Nephron (organoid): ENCODE measurements around the gene RSRC2.
"Not testable (repeated sequence)": the region's sequence is repeated elsewhere in the genome, so short reads cannot be mapped to it uniquely, and the experiment has no call there.

Experiments
- H3K27ac Mint-ChIP-seq, 3 experiments: 2 replicates each; pipeline ENCODE4 v1.8.0; 2020; ENCODE audit warnings: mixed read lengths in 3 of 3, mild to moderate bottlenecking in 2 of 3, moderate library complexity in 1 of 3
- H3K27me3 Mint-ChIP-seq: 2 replicates; pipeline ENCODE4 v1.8.0; 2021; ENCODE audit warnings: low read depth, mild to moderate bottlenecking, moderate library complexity, mixed read lengths
- H3K36me3 Mint-ChIP-seq: 2 replicates; pipeline ENCODE4 v1.8.0; 2020; ENCODE audit warnings: low read depth, mixed read lengths
- H3K4me1 Mint-ChIP-seq: 2 replicates; pipeline ENCODE4 v1.8.0; 2020; ENCODE audit warnings: mixed read lengths
- H3K4me3 Mint-ChIP-seq, 3 experiments: 2 replicates each; pipeline ENCODE4 v1.8.0; 2020; ENCODE audit warnings: mild to moderate bottlenecking in 3 of 3, mixed read lengths in 3 of 3, moderate library complexity in 2 of 3
- H3K9me3 Mint-ChIP-seq: 2 replicates; pipeline ENCODE4 v1.8.0; 2020; ENCODE audit warnings: mixed read lengths
- TF ChIP-seq, protein P1 (sequence below), 3 experiments: fragments of 200-600 bp; sonication (generic); IDR thresholded peaks; one replicate each; pipeline ENCODE4 v1.5.0; 2021; ENCODE audit warnings: antibody characterized with exemption in 3 of 3; ENCODE audit not compliant: unreplicated experiment in 3 of 3

Gene RSRC2

DNA sequence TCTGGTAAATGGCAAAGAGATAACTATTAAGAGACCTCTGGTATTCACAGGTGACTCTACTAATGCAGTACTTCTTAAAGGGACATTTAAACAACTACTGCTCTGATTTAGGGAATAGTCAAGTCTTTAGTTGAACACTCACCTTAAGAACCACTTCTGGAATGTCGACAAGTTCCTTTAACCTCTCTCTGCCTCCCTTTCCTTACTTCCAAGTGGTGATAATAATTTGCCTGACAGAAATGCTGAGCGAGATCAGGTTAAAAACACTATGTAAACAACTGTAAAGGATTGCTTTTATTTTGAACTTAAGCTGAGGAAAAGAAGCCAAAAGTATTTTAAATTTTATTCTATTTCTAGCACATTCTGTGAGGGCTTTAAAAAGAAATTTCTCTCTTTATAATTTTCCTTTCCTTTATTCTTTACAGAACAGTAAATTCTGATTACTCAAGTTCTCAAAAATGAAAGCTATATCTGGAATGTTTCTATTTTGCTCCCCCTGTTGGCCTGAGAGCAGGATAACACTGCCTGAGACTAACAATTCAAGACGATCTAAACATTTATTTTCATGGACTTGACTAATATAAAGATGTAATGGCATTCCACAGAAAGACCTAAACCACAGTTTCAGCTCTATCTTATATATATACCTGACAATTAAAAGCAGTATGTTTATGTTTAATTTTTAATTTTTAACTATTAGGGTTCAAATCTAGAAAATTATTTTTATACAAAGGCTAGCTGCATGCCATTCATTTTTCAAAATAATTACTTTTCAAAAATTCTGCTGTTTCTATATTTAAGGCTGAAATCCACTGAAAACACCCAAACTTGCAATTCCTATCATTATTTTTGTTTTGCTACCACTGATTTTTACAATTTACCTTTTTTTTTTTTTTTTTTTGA lies 55.2 kb downstream of the RSRC2 start:
- Mint-ChIP-seq H3K27ac (peak overlapping the region; percentile 14 to 57 (median 38)), H3K4me1 (peaks cover 5% of the 10 kb centered on the region)
- TF ChIP-seq, protein P1, sequence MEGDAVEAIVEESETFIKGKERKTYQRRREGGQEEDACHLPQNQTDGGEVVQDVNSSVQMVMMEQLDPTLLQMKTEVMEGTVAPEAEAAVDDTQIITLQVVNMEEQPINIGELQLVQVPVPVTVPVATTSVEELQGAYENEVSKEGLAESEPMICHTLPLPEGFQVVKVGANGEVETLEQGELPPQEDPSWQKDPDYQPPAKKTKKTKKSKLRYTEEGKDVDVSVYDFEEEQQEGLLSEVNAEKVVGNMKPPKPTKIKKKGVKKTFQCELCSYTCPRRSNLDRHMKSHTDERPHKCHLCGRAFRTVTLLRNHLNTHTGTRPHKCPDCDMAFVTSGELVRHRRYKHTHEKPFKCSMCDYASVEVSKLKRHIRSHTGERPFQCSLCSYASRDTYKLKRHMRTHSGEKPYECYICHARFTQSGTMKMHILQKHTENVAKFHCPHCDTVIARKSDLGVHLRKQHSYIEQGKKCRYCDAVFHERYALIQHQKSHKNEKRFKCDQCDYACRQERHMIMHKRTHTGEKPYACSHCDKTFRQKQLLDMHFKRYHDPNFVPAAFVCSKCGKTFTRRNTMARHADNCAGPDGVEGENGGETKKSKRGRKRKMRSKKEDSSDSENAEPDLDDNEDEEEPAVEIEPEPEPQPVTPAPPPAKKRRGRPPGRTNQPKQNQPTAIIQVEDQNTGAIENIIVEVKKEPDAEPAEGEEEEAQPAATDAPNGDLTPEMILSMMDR (IDR thresholded peaks at IDR 0.05; ENCODE audit: unreplicated experiment in 3 of 3), result peak; percentile 71 to 88 (median 83)

DNA sequence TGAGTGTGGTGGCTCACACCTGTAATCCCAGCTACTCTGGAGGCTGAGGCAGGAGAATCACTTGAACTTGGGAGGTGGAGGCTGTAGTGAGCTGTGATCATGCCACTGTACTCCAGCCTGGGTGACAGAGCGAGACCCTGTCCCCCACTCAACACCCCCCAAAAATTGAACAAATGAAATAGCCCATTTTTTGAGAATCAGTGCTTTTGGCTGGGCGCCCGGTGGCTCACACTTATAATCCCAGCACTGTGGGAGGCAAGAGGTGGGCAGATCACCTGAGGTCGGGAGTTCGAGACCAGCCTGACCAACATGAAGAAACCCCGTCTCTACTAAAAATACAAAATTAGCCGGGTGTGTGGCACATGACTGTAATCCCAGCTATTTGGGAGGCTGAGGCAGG lies 56.2 kb downstream of the RSRC2 start:
- peaks cover 24% of the 10 kb centered on the region for H3K36me3 Mint-ChIP-seq
- H3K27me3 Mint-ChIP-seq, H3K4me3 Mint-ChIP-seq, H3K4me1 Mint-ChIP-seq, H3K9me3 Mint-ChIP-seq, H3K27ac Mint-ChIP-seq: not testable (repeated sequence)

More for the DNA sequence above, 55.2 kb downstream of the RSRC2 start:
- Mint-ChIP-seq H3K27me3 (no peaks in the 10 kb centered on the region), H3K9me3 (no peaks in the 10 kb centered on the region), H3K36me3 (peaks cover 34% of the 10 kb centered on the region), H3K4me3 (no peak overlapping the region)

DNA sequence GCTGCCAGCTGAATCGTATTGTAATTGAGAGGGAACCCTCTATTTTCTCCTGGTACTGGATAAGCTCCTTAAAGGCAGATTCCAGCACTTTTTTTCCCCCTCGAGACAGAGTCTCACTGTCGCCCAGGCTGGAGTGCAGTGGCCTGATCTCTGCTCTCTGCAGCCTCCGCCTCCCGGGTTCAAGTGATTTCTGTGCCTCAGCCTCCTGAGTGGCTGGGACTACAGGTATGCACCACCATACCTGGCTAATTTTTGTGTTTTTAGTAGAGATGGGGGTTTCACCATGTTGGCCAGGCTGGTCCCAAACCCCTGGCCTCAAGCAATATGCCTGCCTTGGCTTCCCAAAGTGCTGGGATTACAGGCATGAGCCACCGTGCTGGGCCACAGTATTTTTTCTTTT lies 56.9 kb downstream of the RSRC2 start:
- H3K27ac Mint-ChIP-seq, H3K27me3 Mint-ChIP-seq, H3K4me3 Mint-ChIP-seq, H3K4me1 Mint-ChIP-seq, H3K9me3 Mint-ChIP-seq: not testable (repeated sequence)
- H3K36me3 Mint-ChIP-seq, result peaks cover 19% of the 10 kb centered on the region

DNA sequence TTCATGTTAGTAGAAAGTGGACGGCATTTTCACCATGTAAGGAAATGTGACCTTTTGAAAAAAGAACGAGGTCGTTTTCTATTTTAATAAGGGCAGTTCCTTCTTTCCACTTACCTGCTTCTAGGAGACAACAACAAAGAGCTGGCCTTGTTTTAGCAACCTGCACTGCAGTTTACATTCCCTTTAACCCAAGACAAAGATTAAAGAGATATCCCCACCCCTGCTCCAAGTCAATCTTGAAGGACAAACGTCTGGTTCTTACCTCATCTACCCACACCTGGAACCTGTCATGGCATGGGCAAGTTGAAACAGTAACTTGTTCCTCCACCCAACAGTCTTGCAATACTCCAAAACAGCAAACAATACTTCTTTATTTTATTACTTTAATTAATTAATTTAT lies 58.8 kb downstream of the RSRC2 start:
- H3K9me3 Mint-ChIP-seq, result no peaks in the 10 kb centered on the region

DNA sequence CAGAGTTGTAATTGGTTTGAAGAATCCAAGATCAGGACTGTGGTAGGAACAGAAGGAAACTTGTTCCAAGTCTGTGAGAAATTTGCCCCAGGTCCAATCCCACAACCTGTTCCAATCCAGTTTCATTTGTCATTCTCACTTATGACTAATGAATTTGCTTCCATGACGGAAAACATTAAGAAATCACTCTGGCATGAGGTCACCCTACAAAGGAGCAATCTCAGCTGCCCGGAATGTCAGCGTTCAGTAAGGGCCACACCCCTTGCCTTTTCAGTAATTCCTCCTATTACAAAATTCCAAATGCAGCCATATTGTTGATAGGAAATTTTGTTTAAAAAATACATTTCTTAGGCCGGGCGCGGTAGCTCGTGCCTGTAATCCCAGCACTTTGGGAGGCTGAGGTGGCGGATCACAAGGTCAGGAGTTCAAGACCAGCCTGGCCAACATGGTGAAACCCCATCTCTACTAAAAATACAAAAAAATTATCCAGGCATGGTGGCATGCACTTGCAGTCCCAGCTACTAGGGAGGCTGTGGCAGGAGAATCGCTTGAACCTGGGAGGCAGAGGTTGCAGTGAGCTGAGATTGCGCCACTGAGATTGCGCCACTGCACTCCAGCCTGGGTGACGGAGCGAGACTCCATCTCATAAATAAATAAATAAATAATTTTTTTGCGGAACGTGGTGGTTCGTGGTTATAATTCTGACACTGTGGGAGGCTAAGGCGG lies 62.3 kb downstream of the RSRC2 start:
- not testable (repeated sequence) for H3K9me3 Mint-ChIP-seq, H3K27ac Mint-ChIP-seq

More for the DNA sequence above, 58.8 kb downstream of the RSRC2 start:
- Mint-ChIP-seq H3K4me3 (no peak overlapping the region), H3K36me3 (peaks cover 3% of the 10 kb centered on the region), H3K27me3 (no peaks in the 10 kb centered on the region), H3K27ac (no peak overlapping the region), H3K4me1 (peaks cover 5% of the 10 kb centered on the region)
- TF ChIP-seq, protein P1 (IDR thresholded peaks at IDR 0.05; ENCODE audit: unreplicated experiment in 3 of 3), result no peak

DNA sequence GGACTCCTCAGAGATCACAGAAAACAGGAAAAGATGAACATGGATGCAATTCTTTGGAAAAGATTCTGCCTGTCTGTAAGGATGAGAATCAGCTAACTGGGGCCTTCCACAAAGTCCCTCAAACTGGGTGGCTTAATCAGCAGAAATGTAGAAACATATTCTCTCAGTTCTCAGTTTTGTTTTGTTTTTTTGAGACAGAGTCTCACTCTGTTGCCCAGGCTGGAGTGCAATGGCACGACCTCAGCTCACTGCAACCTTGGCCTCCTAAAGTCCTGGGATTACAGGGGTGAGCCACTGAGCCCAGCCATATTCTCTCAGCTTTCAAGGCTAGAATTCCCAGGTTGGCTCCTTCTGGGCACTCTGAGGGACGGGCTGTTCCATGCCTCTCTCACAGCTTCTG lies 66.1 kb downstream of the RSRC2 start:
- Mint-ChIP-seq H3K4me3 (no peak overlapping the region), H3K27me3 (peaks cover 4% of the 10 kb centered on the region), H3K9me3 (no peaks in the 10 kb centered on the region), H3K4me1 (no peaks in the 10 kb centered on the region), H3K27ac (no peak overlapping the region), H3K36me3 (no peaks in the 10 kb centered on the region)
- TF ChIP-seq, protein P1 (IDR thresholded peaks at IDR 0.05; ENCODE audit: unreplicated experiment in 3 of 3), result no peak

More for the DNA sequence above, 62.3 kb downstream of the RSRC2 start:
- not testable (repeated sequence) for H3K27me3 Mint-ChIP-seq, H3K4me3 Mint-ChIP-seq, H3K4me1 Mint-ChIP-seq, H3K36me3 Mint-ChIP-seq

DNA sequence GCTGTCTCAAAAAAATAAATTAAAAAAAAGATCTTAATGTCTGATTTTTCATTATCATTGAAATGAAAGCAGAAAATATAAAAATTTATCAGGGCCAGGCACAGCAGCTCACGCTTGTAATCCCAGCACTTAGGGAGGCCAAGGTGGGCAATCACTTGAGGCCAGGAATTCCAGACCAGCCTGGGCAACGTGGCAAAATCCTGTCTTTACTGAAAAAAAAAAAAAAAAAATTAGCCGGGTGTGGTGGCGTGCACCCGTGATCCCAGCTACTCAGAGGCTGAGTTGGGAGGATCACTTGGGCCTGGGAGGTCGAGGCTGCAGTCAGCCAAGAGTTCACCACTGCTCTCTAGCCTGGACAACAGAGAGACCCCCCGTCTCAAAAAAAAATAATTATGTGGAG lies 66.7 kb downstream of the RSRC2 start:
- Mint-ChIP-seq H3K4me3 (no peak overlapping the region), H3K27ac (no peak overlapping the region), H3K9me3 (no peaks in the 10 kb centered on the region), H3K27me3 (peaks cover 4% of the 10 kb centered on the region), H3K4me1 (no peaks in the 10 kb centered on the region), H3K36me3 (no peaks in the 10 kb centered on the region)
- TF ChIP-seq, protein P1 (IDR thresholded peaks at IDR 0.05; ENCODE audit: unreplicated experiment in 3 of 3), result no peak
